Stimulated activated CD4-positive, alpha-beta T cell treated with anti-CD3 and anti-CD28 coated beads, Interleukin-4, amount 100 ng/mL, for 24 hours (primary cell): ENCODE data around the gene SIPA1L3.
A peak's percentile ranks its signal among the peaks of the same experiment; 100 is the strongest.

Experiments used
- DNase-seq: peaks from one replicate; pipeline ENCODE4 v3.0.0-alpha.2; 2020

The SIPA1L3 gene

GRCh38 chr19:38130399-38130798, 223.4 kb downstream of the SIPA1L3 start:
- DNase-seq: no peak

- no peak for DNase-seq
These were observed 225.8 kb downstream of the SIPA1L3 start for GRCh38 chr19:38132781-38133180.

GRCh38 chr19:38133319-38133718, 226.3 kb downstream of the SIPA1L3 start:
- no peak for DNase-seq

GRCh38 chr19:38134540-38135149, 227.6 kb downstream of the SIPA1L3 start:
- peak; percentile 31 for DNase-seq

- DNase-seq: no peak
These were observed 228.4 kb downstream of the SIPA1L3 start for GRCh38 chr19:38135150-38135998.

GRCh38 chr19:38139122-38139521, 232.1 kb downstream of the SIPA1L3 start:
- no peak for DNase-seq

- DNase-seq: no peak
These were observed 234.1 kb downstream of the SIPA1L3 start for GRCh38 chr19:38141108-38141507.

GRCh38 chr19:38142176-38143035, 235.4 kb downstream of the SIPA1L3 start:
- peak; percentile 36 for DNase-seq

- DNase-seq: no peak
These were observed 236.8 kb downstream of the SIPA1L3 start for GRCh38 chr19:38143847-38144246.

GRCh38 chr19:38144667-38145066, 237.7 kb downstream of the SIPA1L3 start:
- no peak for DNase-seq

GRCh38 chr19:38145623-38146022, 238.6 kb downstream of the SIPA1L3 start:
- DNase-seq: no peak

GRCh38 chr19:38148337-38148736, 241.3 kb downstream of the SIPA1L3 start:
- DNase-seq: no peak

GRCh38 chr19:38149661-38150061, 242.7 kb downstream of the SIPA1L3 start:
- DNase-seq: no peak

GRCh38 chr19:38151242-38151641, 244.2 kb downstream of the SIPA1L3 start:
- DNase-seq: no peak

GRCh38 chr19:38152461-38153379, 245.7 kb downstream of the SIPA1L3 start:
- DNase-seq: no peak

- DNase-seq: no peak
These were observed 248.4 kb downstream of the SIPA1L3 start for GRCh38 chr19:38155453-38155852.

GRCh38 chr19:38158730-38159129, 251.7 kb downstream of the SIPA1L3 start:
- DNase-seq: no peak

- no peak for DNase-seq
These were observed 255.1 kb downstream of the SIPA1L3 start for GRCh38 chr19:38162094-38162493.

GRCh38 chr19:38162632-38163031, 255.6 kb downstream of the SIPA1L3 start:
- no peak for DNase-seq

GRCh38 chr19:38163419-38164290, 256.6 kb downstream of the SIPA1L3 start:
- DNase-seq: no peak

GRCh38 chr19:38164526-38164925, 257.5 kb downstream of the SIPA1L3 start:
- DNase-seq: no peak
